LNCAP (cell line): Measurements from ENCODE around the gene ANKRD16.

Experiments
- CTCF ChIP-seq: fragments of 450-650 bp; IDR thresholded peaks from 2 replicates; pipeline ENCODE4 v1.5.1; 2017; ENCODE audit warnings: mild to moderate bottlenecking

Gene ANKRD16

GRCh38 chr10:5913736-5914135, 24.0 kb upstream of the ANKRD16 start:
- TF ChIP-seq CTCF = no peak

- TF ChIP-seq CTCF = no peak
Measured at GRCh38 chr10:5911670-5912069, 22.0 kb upstream of the ANKRD16 start.

- no peak for TF ChIP-seq CTCF
Measured at GRCh38 chr10:5910323-5911100, 20.8 kb upstream of the ANKRD16 start.

GRCh38 chr10:5906651-5907050, 17.0 kb upstream of the ANKRD16 start:
- TF ChIP-seq CTCF = no peak

GRCh38 chr10:5905854-5906507, 16.3 kb upstream of the ANKRD16 start:
- TF ChIP-seq CTCF = no peak

- TF ChIP-seq CTCF = no peak
Measured at GRCh38 chr10:5904227-5904626, 14.5 kb upstream of the ANKRD16 start.

GRCh38 chr10:5903563-5903962, 13.9 kb upstream of the ANKRD16 start:
- no peak for TF ChIP-seq CTCF
